WERI-Rb-1 (cell line): ENCODE results near the gene CDS1.
A peak's percentile ranks its signal among the peaks of the same experiment; 100 is the strongest.

Source experiments
- DNase-seq: peaks from one replicate; pipeline ENCODE4 v3.0.0-alpha.2; 2020
- H3K27ac ChIP-seq: fragments of 250-450 bp; sonication (Bioruptor Pico); 2 replicates; pipeline ENCODE4 v1.5.1; 2020; ENCODE audit warnings: mild to moderate bottlenecking, moderate library complexity
- H3K27me3 ChIP-seq: fragments of 250-450 bp; sonication (Bioruptor Pico); 2 replicates; pipeline ENCODE4 v1.5.1; 2021; ENCODE audit warnings: mild to moderate bottlenecking, low read depth, moderate library complexity; ENCODE audit not compliant: insufficient read depth, severe bottlenecking
- H3K36me3 ChIP-seq: fragments of 250-450 bp; sonication (Bioruptor Pico); 2 replicates; pipeline ENCODE4 v1.5.1; 2020; ENCODE audit warnings: mild to moderate bottlenecking, moderate library complexity
- H3K4me3 ChIP-seq: 2 replicates; pipeline ENCODE4 v1.5.1; 2011; ENCODE audit warnings: low read depth, mild to moderate bottlenecking, control low read depth, low read length
- H3K9me3 ChIP-seq: fragments of 250-450 bp; sonication (Bioruptor Pico); 2 replicates; pipeline ENCODE4 v1.5.1; 2021; ENCODE audit warnings: mild to moderate bottlenecking, moderate library complexity; ENCODE audit not compliant: severe bottlenecking
- TF ChIP-seq, protein P1 (sequence below): IDR thresholded peaks from 2 replicates; pipeline ENCODE4 v1.5.1; 2011; ENCODE audit warnings: low read depth, mild to moderate bottlenecking, control low read depth, inconsistent platforms, low read length

The CDS1 gene

DNA sequence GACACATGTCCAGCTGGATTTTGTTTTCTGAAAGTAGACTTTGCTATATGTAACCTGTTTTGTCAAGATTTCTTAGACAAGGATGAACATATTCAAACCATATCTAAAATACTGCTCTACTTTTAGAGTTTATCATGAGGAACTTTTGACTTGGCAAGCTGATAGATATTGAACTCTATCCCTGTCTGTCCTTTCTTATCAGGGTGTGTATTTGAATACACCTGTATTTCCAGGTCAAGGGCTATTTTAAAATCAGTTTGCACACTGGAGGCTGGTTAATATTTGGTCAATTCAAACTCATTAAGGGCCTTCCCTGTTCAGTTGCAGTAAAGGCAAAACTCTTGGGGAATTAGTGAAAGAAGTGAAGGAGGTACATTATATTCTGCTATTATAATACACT is 2.3 kb downstream of the CDS1 start:
- H3K4me3 ChIP-seq = no peak overlapping the region
- H3K36me3 ChIP-seq = no peaks in the 10 kb centered on the region; the same call in 1 of the 2 replicates
- no peaks in the 10 kb centered on the region for H3K27me3 ChIP-seq
- TF ChIP-seq, protein P1, sequence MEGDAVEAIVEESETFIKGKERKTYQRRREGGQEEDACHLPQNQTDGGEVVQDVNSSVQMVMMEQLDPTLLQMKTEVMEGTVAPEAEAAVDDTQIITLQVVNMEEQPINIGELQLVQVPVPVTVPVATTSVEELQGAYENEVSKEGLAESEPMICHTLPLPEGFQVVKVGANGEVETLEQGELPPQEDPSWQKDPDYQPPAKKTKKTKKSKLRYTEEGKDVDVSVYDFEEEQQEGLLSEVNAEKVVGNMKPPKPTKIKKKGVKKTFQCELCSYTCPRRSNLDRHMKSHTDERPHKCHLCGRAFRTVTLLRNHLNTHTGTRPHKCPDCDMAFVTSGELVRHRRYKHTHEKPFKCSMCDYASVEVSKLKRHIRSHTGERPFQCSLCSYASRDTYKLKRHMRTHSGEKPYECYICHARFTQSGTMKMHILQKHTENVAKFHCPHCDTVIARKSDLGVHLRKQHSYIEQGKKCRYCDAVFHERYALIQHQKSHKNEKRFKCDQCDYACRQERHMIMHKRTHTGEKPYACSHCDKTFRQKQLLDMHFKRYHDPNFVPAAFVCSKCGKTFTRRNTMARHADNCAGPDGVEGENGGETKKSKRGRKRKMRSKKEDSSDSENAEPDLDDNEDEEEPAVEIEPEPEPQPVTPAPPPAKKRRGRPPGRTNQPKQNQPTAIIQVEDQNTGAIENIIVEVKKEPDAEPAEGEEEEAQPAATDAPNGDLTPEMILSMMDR = no peak
- no peaks in the 10 kb centered on the region for H3K9me3 ChIP-seq
- no peak for DNase-seq
- no peak overlapping the region for H3K27ac ChIP-seq

DNA sequence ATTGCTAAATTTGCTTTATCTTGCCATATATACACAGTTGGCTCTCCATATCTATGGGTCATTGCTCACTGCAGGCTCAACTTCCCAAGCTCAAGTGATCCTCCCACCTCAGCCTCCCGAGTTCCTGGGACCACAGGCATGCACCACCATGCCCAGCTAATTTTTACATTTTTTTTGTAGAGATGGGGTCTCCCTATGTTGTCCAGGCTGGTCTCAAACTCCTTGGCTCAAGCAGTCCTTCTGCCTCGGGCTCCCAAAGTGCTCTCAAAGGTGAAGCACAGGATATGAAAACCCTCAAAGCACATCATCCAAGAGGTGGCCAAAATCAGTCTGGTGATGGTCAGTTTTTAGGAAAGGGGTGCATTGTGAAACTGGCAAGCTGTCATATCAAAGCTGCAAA is 11.8 kb downstream of the CDS1 start:
- TF ChIP-seq, protein P1 = no peak
- no peaks in the 10 kb centered on the region for H3K36me3 ChIP-seq
- H3K9me3 ChIP-seq = no peaks in the 10 kb centered on the region
- H3K27me3 ChIP-seq = no peaks in the 10 kb centered on the region
- no peak for DNase-seq
- H3K4me3 ChIP-seq = no peak overlapping the region
- no peak overlapping the region for H3K27ac ChIP-seq

- TF ChIP-seq, protein P1 = no peak
- peak; percentile 27 for DNase-seq
- H3K27me3 ChIP-seq = no peaks in the 10 kb centered on the region
- no peak overlapping the region for H3K4me3 ChIP-seq
- H3K27ac ChIP-seq = no peak overlapping the region
- H3K9me3 ChIP-seq = no peaks in the 10 kb centered on the region
- H3K36me3 ChIP-seq = no peaks in the 10 kb centered on the region
Observed at GRCh38 chr4:84596826-84597225, 13.9 kb downstream of the CDS1 start.

DNA sequence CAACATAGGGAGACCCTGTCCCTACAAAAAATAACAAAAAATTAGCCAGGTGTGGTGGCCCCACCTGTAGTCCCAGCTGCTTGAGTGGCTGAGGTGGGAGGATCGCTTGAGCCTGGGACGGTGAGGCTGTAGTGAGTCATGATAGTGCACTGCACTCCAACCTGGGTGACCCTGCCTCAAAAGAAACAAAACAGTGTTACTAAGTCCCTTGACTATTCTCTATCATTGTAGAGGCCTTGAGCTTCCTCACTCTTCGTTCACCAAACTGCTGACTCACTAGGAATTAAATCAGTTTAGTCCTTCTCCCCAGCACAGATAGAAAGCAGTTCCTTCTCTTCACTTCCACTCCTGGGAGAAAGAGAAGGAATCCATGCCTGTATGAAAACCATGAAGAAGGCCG is 14.5 kb downstream of the CDS1 start:
- no peaks in the 10 kb centered on the region for H3K36me3 ChIP-seq
- no peak for DNase-seq
- no peak overlapping the region for H3K4me3 ChIP-seq
- H3K27me3 ChIP-seq = no peaks in the 10 kb centered on the region
- no peak overlapping the region for H3K27ac ChIP-seq
- TF ChIP-seq, protein P1 = no peak
- no peaks in the 10 kb centered on the region for H3K9me3 ChIP-seq

- TF ChIP-seq, protein P1 = no peak
- Histone ChIP-seq H3K27ac (no peak overlapping the region), H3K27me3 (no peaks in the 10 kb centered on the region), H3K9me3 (no peaks in the 10 kb centered on the region), H3K4me3 (no peak overlapping the region), H3K36me3 (no peaks in the 10 kb centered on the region; the same call in 1 of the 2 replicates)
- no peak for DNase-seq
Observed at GRCh38 chr4:84606645-84607044, 23.7 kb downstream of the CDS1 start.

DNA sequence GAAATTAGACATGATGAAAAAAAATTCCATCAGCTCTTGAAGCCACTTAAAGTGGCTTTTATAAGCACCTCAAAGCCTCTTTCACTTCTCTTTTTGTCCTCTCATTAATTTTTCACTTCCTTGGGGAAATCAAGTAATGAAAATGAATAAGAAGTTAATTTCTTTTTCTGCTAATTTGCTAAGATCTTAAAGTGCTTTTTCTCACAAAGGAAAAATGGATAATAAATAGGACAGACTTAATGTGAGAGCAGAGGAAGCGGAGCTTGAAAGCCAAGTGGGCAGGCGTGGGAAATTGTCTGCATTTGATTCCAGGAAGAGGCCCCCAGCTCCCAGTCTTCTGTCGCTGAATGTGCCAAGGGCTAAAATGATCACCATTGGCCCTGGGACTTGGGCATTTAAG is 28.6 kb downstream of the CDS1 start:
- no peak for DNase-seq
- TF ChIP-seq, protein P1 = no peak
- H3K27me3 ChIP-seq = no peaks in the 10 kb centered on the region
- no peak overlapping the region for H3K27ac ChIP-seq
- no peaks in the 10 kb centered on the region; the same call in 1 of the 2 replicates for H3K36me3 ChIP-seq
- H3K9me3 ChIP-seq = no peaks in the 10 kb centered on the region
- no peak overlapping the region for H3K4me3 ChIP-seq
